C1 segment of cervical spinal cord (tissue), 14 donors: ENCODE measurements around the gene POLR1G.

Experiments
- DNase-seq, 14 donors: peaks; one replicate each; lab custom pipeline; 2025; lab: John Stamatoyannopoulos, UW

The POLR1G gene

GRCh38 chr19:45406226-45407090, at the start of gene POLR1G:
TSS of gene POLR1G (plus strand) at chr19:45406644. CDS start at chr19:45406697, 53 bp downstream.
- peak; percentile 75 to 97 (median 88) for DNase-seq

GRCh38 chr19:45356760-45357444, 49.5 kb upstream of the POLR1G start:
- no peak for DNase-seq

- DNase-seq: no peak
Observed at GRCh38 chr19:45357445-45357783, 49.0 kb upstream of the POLR1G start.

GRCh38 chr19:45358213-45358792, 48.1 kb upstream of the POLR1G start:
- DNase-seq: no peak

- no peak for DNase-seq
Observed at GRCh38 chr19:45361608-45362007, 44.8 kb upstream of the POLR1G start.

- no peak for DNase-seq
Observed at GRCh38 chr19:45362291-45362690, 44.2 kb upstream of the POLR1G start.

GRCh38 chr19:45363861-45364459, 42.5 kb upstream of the POLR1G start:
- DNase-seq: no peak

GRCh38 chr19:45364696-45365095, 41.7 kb upstream of the POLR1G start:
- DNase-seq: no peak

GRCh38 chr19:45368127-45368526, 38.3 kb upstream of the POLR1G start:
- no peak for DNase-seq

GRCh38 chr19:45368737-45369340, 37.6 kb upstream of the POLR1G start:
- no peak for DNase-seq

- peak; percentile 83 to 99 (median 98) for DNase-seq
Observed at GRCh38 chr19:45370410-45371204, 35.8 kb upstream of the POLR1G start, which contains the start of gene ERCC2. TSS of gene ERCC2 (minus strand) at chr19:45370573. CDS start at chr19:45370540, 33 bp downstream.

GRCh38 chr19:45376045-45376724, 30.3 kb upstream of the POLR1G start:
- no peak for DNase-seq

- DNase-seq: no peak
Observed at GRCh38 chr19:45380107-45380506, 26.3 kb upstream of the POLR1G start.

- DNase-seq: no peak
Observed at GRCh38 chr19:45382426-45382825, 24.0 kb upstream of the POLR1G start.

GRCh38 chr19:45385392-45386221, 20.8 kb upstream of the POLR1G start:
- no peak for DNase-seq

GRCh38 chr19:45391346-45391745, 15.1 kb upstream of the POLR1G start:
- no peak for DNase-seq

- DNase-seq: no peak
Observed at GRCh38 chr19:45391871-45392665, 14.4 kb upstream of the POLR1G start.

- no peak for DNase-seq
Observed at GRCh38 chr19:45395821-45396617, 10.4 kb upstream of the POLR1G start.
